A673 (cell line): Measurements from ENCODE around the gene NUF2. TPM values are rescaled to one million over a fixed set of nuclear protein-coding genes. Genes with fewer than 3 reads are reported as not detected.

Experiments
- BruUV-seq: library from RNA; stranded (reverse); fragments of 400-500 nt; replicated peaks from 2 replicates; lab custom pipeline; 2021; lab: Mats Ljungman, UMichigan
- CTCF ChIA-PET: fragments of 300-600 bp; sonication (Branson Sonifier 250); formaldehyde crosslinking; loops from one replicate; lab custom pipeline; 2022; ENCODE audit warnings: antibody characterized with exemption; lab: Charles Lee
- POLR2A ChIA-PET: fragments of 300-600 bp; sonication (Branson Sonifier 250); formaldehyde crosslinking; loops from one replicate; lab custom pipeline; 2022; ENCODE audit warnings: antibody characterized with exemption; ENCODE audit not compliant: low non-redundant PET; lab: Charles Lee
- DNase-seq: peaks from one replicate; pipeline ENCODE4 v3.0.0-alpha.2; 2015; ENCODE audit warnings: low spot score
- H3K27ac ChIP-seq: fragments of 200-600 bp; sonication (generic); 2 replicates; pipeline ENCODE4 v1.5.1; 2016; ENCODE audit warnings: mixed run types, low read depth, mild to moderate bottlenecking, mixed read lengths, antibody characterized with exemption, low read length; ENCODE audit not compliant: poor library complexity, severe bottlenecking
- H3K27me3 ChIP-seq: fragments of 200-600 bp; sonication (generic); replicated peaks from 2 replicates; pipeline ENCODE4 v1.6.1; 2017; ENCODE audit warnings: mixed run types, low read depth, mild to moderate bottlenecking, mixed read lengths, antibody characterized with exemption, low read length; ENCODE audit not compliant: insufficient read depth, poor library complexity
- H3K36me3 ChIP-seq: fragments of 200-600 bp; sonication (generic); 2 replicates; pipeline ENCODE4 v1.6.1; 2016; ENCODE audit warnings: mixed run types, mild to moderate bottlenecking, mixed read lengths, antibody characterized with exemption, low read length; ENCODE audit not compliant: insufficient read depth, poor library complexity, severe bottlenecking
- H3K4me1 ChIP-seq: fragments of 200-600 bp; sonication (generic); 2 replicates; pipeline ENCODE4 v1.6.1; 2017; ENCODE audit warnings: mixed run types, mild to moderate bottlenecking, mixed read lengths, antibody characterized with exemption, low read length; ENCODE audit not compliant: insufficient read depth, poor library complexity, severe bottlenecking
- H3K4me3 ChIP-seq: fragments of 200-600 bp; sonication (generic); 2 replicates; pipeline ENCODE4 v1.5.1; 2016; ENCODE audit warnings: low read depth, mixed run types, mild to moderate bottlenecking, mixed read lengths, low read length; ENCODE audit not compliant: poor library complexity, severe bottlenecking
- H3K9me3 ChIP-seq: fragments of 200-600 bp; sonication (generic); 2 replicates; pipeline ENCODE4 v1.6.1; 2016; ENCODE audit warnings: mixed run types, low read depth, mild to moderate bottlenecking, mixed read lengths, antibody characterized with exemption, low read length; ENCODE audit not compliant: poor library complexity, severe bottlenecking
- CTCF ChIP-seq: fragments of 300-800, 200-600 bp; sonication (generic); conservative IDR thresholded peaks from 2 replicates; pipeline ENCODE4 v1.5.1; 2017; ENCODE audit warnings: low read depth, mild to moderate bottlenecking, antibody characterized with exemption, low read length, moderate library complexity, mixed read lengths
- EZH2 ChIP-seq: fragments of 200-600 bp; sonication (generic); IDR thresholded peaks from 2 replicates; pipeline ENCODE4 v1.6.1; 2017; ENCODE audit warnings: borderline replicate concordance, low read depth, mild to moderate bottlenecking, mixed read lengths, antibody characterized with exemption, low read length; ENCODE audit not compliant: poor library complexity, severe bottlenecking
- intact Hi-C: fragments of 100-400 bp; cut with micrococcal nuclease; formaldehyde crosslinking; loops from one replicate; pipeline ENCODE4 v1.10.0; 2022; ENCODE audit not compliant: unreplicated experiment
- total RNA-seq: library from RNA; stranded (reverse); gene quantifications from 2 replicates; pipeline ENCODE4 v1.2.3, GENCODE V29; 2021

NUF2 gene
- total RNA-seq, 1 experiment from 2014 or later: 91.6 TPM

GRCh38 chr1:163401211-163401610 lies 79.5 kb downstream of the NUF2 start:
- TF ChIP-seq CTCF: no peak
- no peak for TF ChIP-seq EZH2
- no peak overlapping the region for H3K4me3 ChIP-seq
- H3K36me3 ChIP-seq: no peaks in the 10 kb centered on the region
- POLR2A ChIA-PET: no interaction called here
- CTCF ChIA-PET: no interaction called here
- H3K4me1 ChIP-seq: peaks cover 29% of the 10 kb centered on the region
- H3K9me3 ChIP-seq: no peaks in the 10 kb centered on the region
- no peak overlapping the region for H3K27ac ChIP-seq
- intact Hi-C loops: no loop called here
- H3K27me3 ChIP-seq: no peaks in the 10 kb centered on the region
- DNase-seq: no peak
- BruUV-seq: no TSS peak

Other genes with a start within 250 kb of the NUF2 start
- 4.7 and 6.3 TPM in 2 replicates for gene RGS5, start 119.0 kb upstream of the NUF2 start, total RNA-seq